Sigmoid colon (tissue), 4 donors: ENCODE results near the gene NOTCH1.

Source experiments
- CTCF ChIP-seq, 4 experiments: fragments of 450-650 bp in 3 of 4; fragments of 200-600 bp in 1 of 4; IDR thresholded peaks; one replicate each; pipeline ENCODE4 v1.5.1; 2016 to 2019; ENCODE audit warnings: antibody characterized with exemption in 4 of 4, mild to moderate bottlenecking in 3 of 4, moderate library complexity in 2 of 4
- EP300 ChIP-seq, 4 donors: sonication (generic); formaldehyde crosslinking; IDR thresholded peaks; one replicate each; pipeline ENCODE4 v1.6.1; 2017; ENCODE audit warnings: antibody characterized with exemption in 4 of 4
- POLR2A ChIP-seq, 2 donors: fragments of 450-650 bp; IDR thresholded peaks; one replicate each; pipeline ENCODE4 v1.6.1; 2016; ENCODE audit warnings: antibody characterized with exemption in 2 of 2, mild to moderate bottlenecking in 2 of 2, moderate library complexity in 2 of 2
- POLR2AphosphoS5 ChIP-seq, 4 donors: sonication (generic); formaldehyde crosslinking; IDR thresholded peaks; one replicate each; pipeline ENCODE4 v1.6.1; 2017; ENCODE audit warnings: antibody characterized with exemption in 4 of 4

- no peak for TF ChIP-seq CTCF (IDR thresholded peaks at IDR 0.05)
- no peak for TF ChIP-seq POLR2A (IDR thresholded peaks at IDR 0.05)
- no peak for TF ChIP-seq EP300 (IDR thresholded peaks at IDR 0.05)
- TF ChIP-seq POLR2AphosphoS5 (IDR thresholded peaks at IDR 0.05), result no peak
These were observed 37.3 kb upstream of the NOTCH1 start for GRCh38 chr9:136582977-136583735.
